NK-92 (cell line): ENCODE results near the gene ACMSD.

Experiments
- DNase-seq: peaks from one replicate; lab custom pipeline; 2025; ENCODE audit not compliant: unreplicated experiment; lab: John Stamatoyannopoulos, UW

The ACMSD gene

GRCh38 chr2:134944975-134945374, 106.6 kb downstream of the ACMSD start:
- DNase-seq = no peak

- no peak for DNase-seq
Measured at GRCh38 chr2:134946073-134946472, 107.7 kb downstream of the ACMSD start.

GRCh38 chr2:134949981-134950708, 111.7 kb downstream of the ACMSD start:
- DNase-seq = no peak

- no peak for DNase-seq
Measured at GRCh38 chr2:134950886-134951285, 112.5 kb downstream of the ACMSD start.
